Epithelial cell of proximal tubule (primary cell): ENCODE measurements around the gene HNRNPM. TPM values are rescaled to one million over a fixed set of nuclear protein-coding genes. Genes with fewer than 3 reads are reported as not detected.

Experiments used
- DNase-seq: peaks from one replicate; pipeline ENCODE4 v3.0.0-alpha.2; 2011; ENCODE audit warnings: low read depth
- H3K4me3 ChIP-seq: 2 replicates; pipeline ENCODE4 v1.5.1; 2011; ENCODE audit warnings: low read depth, mild to moderate bottlenecking, low read length
- CTCF ChIP-seq: conservative IDR thresholded peaks from 2 replicates; pipeline ENCODE4 v1.5.1; 2012; ENCODE audit warnings: low read depth, mild to moderate bottlenecking, low read length
- total RNA-seq: library from RNA; depleted of rRNA; stranded (reverse); fragments of >200 nt; gene quantifications from 2 replicates; pipeline ENCODE4 v1.2.3, GENCODE V29; 2015

Gene HNRNPM
- total RNA-seq, 1 donor from 2014 or later = 134 TPM

- H3K4me3 ChIP-seq = no peak overlapping the region
- TF ChIP-seq CTCF = no peak
- DNase-seq = no peak
Measured at GRCh38 chr19:8490395-8490760, 45.6 kb downstream of the HNRNPM start.

GRCh38 chr19:8490873-8491272 is 46.1 kb downstream of the HNRNPM start:
- no peak overlapping the region for H3K4me3 ChIP-seq
- TF ChIP-seq CTCF = no peak
- no peak for DNase-seq

- no peak for DNase-seq
- no peak for TF ChIP-seq CTCF
- no peak overlapping the region for H3K4me3 ChIP-seq
Measured at GRCh38 chr19:8491574-8491973, 46.8 kb downstream of the HNRNPM start.

DNA sequence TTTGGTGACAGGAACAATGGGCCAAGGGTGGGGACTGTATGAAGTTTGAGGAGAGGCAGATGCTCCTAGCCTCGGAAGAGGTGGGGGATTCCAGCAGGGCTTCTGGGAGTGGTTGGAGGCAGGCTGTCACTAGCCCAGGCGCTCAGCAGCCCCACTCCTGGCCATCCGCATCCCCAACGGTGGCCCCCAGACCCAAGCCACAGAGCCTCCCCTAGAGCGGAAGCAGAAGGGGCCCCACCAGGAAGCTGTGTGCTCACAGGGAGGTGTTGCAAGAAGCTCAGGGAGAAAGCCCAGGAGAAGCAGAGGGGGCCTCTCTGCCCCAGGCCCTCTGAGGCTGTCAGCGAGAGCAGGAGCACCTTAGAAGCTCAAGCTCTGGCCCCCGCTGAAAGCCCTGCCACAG is 49.4 kb downstream of the HNRNPM start:
- TF ChIP-seq CTCF = no peak
- DNase-seq = no peak
- no peak overlapping the region for H3K4me3 ChIP-seq

GRCh38 chr19:8498295-8498694 is 53.5 kb downstream of the HNRNPM start:
- TF ChIP-seq CTCF = no peak
- H3K4me3 ChIP-seq = no peak overlapping the region
- no peak for DNase-seq

DNA sequence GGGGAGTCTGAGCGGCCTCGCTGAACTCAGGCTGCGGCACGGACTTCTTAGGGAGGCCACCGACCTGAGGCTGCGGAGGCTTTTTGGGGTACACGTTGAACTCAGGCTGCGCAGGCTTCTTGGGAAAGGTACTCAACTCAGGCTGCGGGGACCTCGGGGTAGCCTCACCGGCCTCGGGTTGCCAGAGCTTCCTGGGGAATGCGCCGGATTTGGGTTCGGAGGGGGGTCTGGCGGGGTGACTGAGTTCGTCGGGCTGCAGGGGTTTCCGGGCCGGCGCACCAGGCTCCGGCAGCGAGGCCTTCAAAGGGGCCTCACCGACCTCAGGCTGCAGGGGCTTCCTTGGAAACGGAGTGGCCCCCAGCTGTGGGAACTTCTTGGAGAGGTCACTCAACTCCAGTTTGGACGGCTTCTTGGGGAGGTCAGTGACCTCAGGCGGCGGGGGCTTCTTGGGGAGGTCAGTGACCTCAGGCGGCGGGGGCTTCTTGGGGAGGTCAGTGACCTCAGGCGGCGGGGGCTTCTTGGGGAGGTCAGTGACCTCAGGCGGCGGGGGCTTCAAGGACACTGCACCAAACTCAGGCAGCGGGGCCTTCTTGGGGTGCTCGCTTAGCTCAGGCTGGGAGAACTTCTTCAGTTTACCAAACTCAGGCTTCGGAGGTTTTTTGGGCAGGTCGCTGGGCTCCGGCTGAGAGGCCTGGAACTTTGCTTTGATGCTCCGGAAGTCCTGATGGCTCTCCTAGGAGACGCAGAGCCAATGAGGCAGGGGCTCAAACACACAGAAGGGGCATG is 54.5 kb downstream of the HNRNPM start:
- H3K4me3 ChIP-seq = no peak overlapping the region
- DNase-seq = no peak
- TF ChIP-seq CTCF = no peak

DNA sequence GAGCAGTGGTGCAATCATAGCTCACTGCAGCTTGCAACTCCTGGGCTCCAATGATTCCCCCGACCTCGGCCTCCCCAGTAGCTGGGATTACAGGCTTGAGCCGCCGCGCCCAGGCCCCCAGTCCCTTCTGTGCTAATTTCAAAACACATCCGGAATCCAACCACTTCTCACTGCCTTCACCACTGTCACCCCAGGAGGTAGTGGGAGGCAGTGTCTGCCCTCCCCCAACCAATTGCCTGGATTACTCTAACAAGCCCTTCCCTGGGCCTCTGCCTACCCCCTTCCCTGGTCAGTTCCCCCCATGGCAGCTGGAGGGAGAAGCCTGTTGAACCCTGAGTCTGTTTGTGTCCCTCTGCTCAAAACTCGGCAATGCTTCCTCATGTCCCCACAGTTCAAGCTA is 55.4 kb downstream of the HNRNPM start:
- DNase-seq = no peak
- no peak for TF ChIP-seq CTCF
- H3K4me3 ChIP-seq = no peak overlapping the region
